ENCODE results near the gene LPP.
"Not testable (repeated sequence)": the region's sequence is repeated elsewhere in the genome, so short reads cannot be mapped to it uniquely, and the experiment has no call there.

- TF ChIP-seq CTCF (IDR thresholded peaks at IDR 0.05); ZFX (IDR thresholded peaks at IDR 0.05; ENCODE audit: borderline replicate concordance): not testable (repeated sequence)
Observed at GRCh38 chr3:188427981-188428380, 274.0 kb downstream of the LPP start.

All from 22Rv1 (cell line).